RWPE1 (cell line): ENCODE measurements around the gene NQO2.
"Not testable (repeated sequence)": the region's sequence is repeated elsewhere in the genome, so short reads cannot be mapped to it uniquely, and the experiment has no call there.

ENCODE experiments used
- CTCF ChIA-PET: fragments of 350-600 bp; sonication (Branson Sonifier 250); formaldehyde crosslinking; extraction: SDS; loops from one replicate; lab custom pipeline; 2021; lab: Yijun Ruan, JAX
- POLR2A ChIA-PET: fragments of 400-600 bp; formaldehyde crosslinking; extraction: SDS; loops from one replicate; lab custom pipeline; 2020; ENCODE audit warnings: antibody characterized with exemption; ENCODE audit not compliant: low non-redundant PET; lab: Yijun Ruan, JAX
- DNase-seq: peaks from one replicate; pipeline ENCODE4 v3.0.0; 2012; ENCODE audit warnings: low spot score
- H3K27ac ChIP-seq: fragments of 450-650 bp; 2 replicates; pipeline ENCODE4 v1.5.1; 2017
- CTCF ChIP-seq: fragments of 450-650 bp; conservative IDR thresholded peaks from 2 replicates; pipeline ENCODE4 v1.5.1; 2017; ENCODE audit warnings: low read depth, mild to moderate bottlenecking

Gene NQO2

GRCh38 chr6:3001773-3002293 lies 2.1 kb downstream of the NQO2 start:
- ChIA-PET POLR2A (interaction anchor here (0.5 to 0.6 kb wide), 3 partner anchors 22 to 860 kb away, joined by 3 read pairs; no protein-coding TSS in a partner anchor), CTCF (interaction anchor here (0.6 to 1.3 kb wide), 12 partner anchors 9 to 161 kb away, joined by 3 to 7 read pairs (median 4); partner anchors contain the start of gene RIPK1)
- H3K27ac ChIP-seq: no peak overlapping the region
- DNase-seq: peak; percentile 48
- peak; percentile 44 for TF ChIP-seq CTCF

GRCh38 chr6:3003226-3003625 lies 3.5 kb downstream of the NQO2 start:
- CTCF ChIA-PET: interaction anchor here (0.6 to 1.3 kb wide), 2 partner anchors 50 to 447 kb away, joined by 3 to 7 read pairs; no protein-coding TSS in a partner anchor
- POLR2A ChIA-PET, DNase-seq: not testable (repeated sequence)
- peak overlapping the region; percentile 20; the same call in 1 of the 2 replicates for H3K27ac ChIP-seq

- no peak overlapping the region for H3K27ac ChIP-seq
- ChIA-PET CTCF (interaction anchor here (0.5 kb wide), 1 partner anchor 21 kb away, joined by 3 read pairs; no protein-coding TSS in a partner anchor), POLR2A (no interaction called here)
- DNase-seq: no peak
- no peak for TF ChIP-seq CTCF
These were observed 5.4 kb downstream of the NQO2 start for GRCh38 chr6:3005077-3005476.

- H3K27ac ChIP-seq: no peak overlapping the region
- ChIA-PET POLR2A (no interaction called here), CTCF (no interaction called here)
- no peak for DNase-seq
- TF ChIP-seq CTCF: no peak
These were observed 6.2 kb downstream of the NQO2 start for GRCh38 chr6:3005874-3006273.

- DNase-seq: no peak
- CTCF ChIA-PET: interaction anchor here (0.7 kb wide), 1 partner anchor 46 kb away, joined by 4 read pairs; no protein-coding TSS in a partner anchor
- POLR2A ChIA-PET: no interaction called here
- no peak overlapping the region for H3K27ac ChIP-seq
- TF ChIP-seq CTCF: no peak
These were observed 6.8 kb downstream of the NQO2 start for GRCh38 chr6:3006476-3006875.

- POLR2A ChIA-PET: interaction anchor here (0.7 kb wide), 1 partner anchor 8 kb away, joined by 3 read pairs; no protein-coding TSS in a partner anchor
- no peak overlapping the region for H3K27ac ChIP-seq
- CTCF ChIA-PET: no interaction called here
- no peak for TF ChIP-seq CTCF
- DNase-seq: no peak
These were observed 7.9 kb downstream of the NQO2 start for GRCh38 chr6:3007571-3007970.

- H3K27ac ChIP-seq, DNase-seq, POLR2A ChIA-PET, CTCF ChIA-PET: not testable (repeated sequence)
These were observed 9.1 kb downstream of the NQO2 start for GRCh38 chr6:3008712-3009265.
